ENCODE measurements around the gene WNT2B. TPM values are rescaled to one million over a fixed set of nuclear protein-coding genes. Genes with fewer than 3 reads are reported as not detected.
"Not testable (repeated sequence)": the region's sequence is repeated elsewhere in the genome, so short reads cannot be mapped to it uniquely, and the experiment has no call there.

Gene WNT2B
- total RNA-seq, 3 donors from 2014 or later = 6.6 to 7.1 (median 6.7) TPM

DNA sequence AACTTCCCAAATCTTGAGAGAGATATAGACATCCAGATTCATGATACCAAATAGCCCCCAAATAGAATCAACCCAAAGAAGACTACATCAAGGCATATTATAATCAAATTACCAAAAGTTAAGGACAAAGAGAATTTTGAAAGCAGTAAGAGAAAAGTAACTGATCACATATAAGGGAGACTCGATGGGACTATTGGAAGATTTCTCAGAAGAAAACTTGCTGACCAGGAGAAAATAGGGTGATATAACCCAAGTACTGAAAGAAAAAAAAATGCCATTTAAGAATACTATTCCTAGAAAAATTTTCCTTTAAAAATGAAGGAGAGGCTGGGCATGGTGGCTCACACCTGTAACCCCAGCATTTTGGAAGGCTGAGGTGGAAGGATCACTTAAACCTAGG, 30.5 kb upstream of the WNT2B start:
- Histone ChIP-seq H3K4me1 (ENCODE audit: low read depth) (no peaks in the 10 kb centered on the region), H3K9me3 (peaks cover 7% of the 10 kb centered on the region), H3K4me3 (no peak overlapping the region), H3K36me3 (ENCODE audit: low read depth) (no peaks in the 10 kb centered on the region)
- no peak for DNase-seq
- intact Hi-C loops (cut with DNase I, micrococcal nuclease) = no loop called here
- ATAC-seq = no peak
- no peak for TF ChIP-seq CTCF (IDR thresholded peaks at IDR 0.05)

GRCh38 chr1:112486063-112486462, 22.7 kb upstream of the WNT2B start:
- DNase-seq; H3K4me1 ChIP-seq (ENCODE audit: low read depth); H3K9me3 ChIP-seq; H3K36me3 ChIP-seq (ENCODE audit: low read depth); intact Hi-C loops (cut with DNase I, micrococcal nuclease); ATAC-seq; H3K4me3 ChIP-seq: not testable (repeated sequence)

- H3K4me1 ChIP-seq (ENCODE audit: low read depth); H3K9me3 ChIP-seq; intact Hi-C loops (cut with DNase I, micrococcal nuclease); H3K4me3 ChIP-seq; H3K36me3 ChIP-seq (ENCODE audit: low read depth); ATAC-seq; DNase-seq: not testable (repeated sequence)
These were observed 21.1 kb upstream of the WNT2B start for GRCh38 chr1:112487686-112488085.

GRCh38 chr1:112488141-112488540, 20.6 kb upstream of the WNT2B start:
- DNase-seq (no peak), ATAC-seq (no peak)
- no peaks in the 10 kb centered on the region for H3K36me3 ChIP-seq (ENCODE audit: low read depth)
- no peaks in the 10 kb centered on the region for H3K9me3 ChIP-seq
- no peak overlapping the region for H3K4me3 ChIP-seq
- H3K4me1 ChIP-seq (ENCODE audit: low read depth) = no peaks in the 10 kb centered on the region
- intact Hi-C loops (cut with DNase I, micrococcal nuclease) = no loop called here
- TF ChIP-seq CTCF (IDR thresholded peaks at IDR 0.05) = no peak

DNA sequence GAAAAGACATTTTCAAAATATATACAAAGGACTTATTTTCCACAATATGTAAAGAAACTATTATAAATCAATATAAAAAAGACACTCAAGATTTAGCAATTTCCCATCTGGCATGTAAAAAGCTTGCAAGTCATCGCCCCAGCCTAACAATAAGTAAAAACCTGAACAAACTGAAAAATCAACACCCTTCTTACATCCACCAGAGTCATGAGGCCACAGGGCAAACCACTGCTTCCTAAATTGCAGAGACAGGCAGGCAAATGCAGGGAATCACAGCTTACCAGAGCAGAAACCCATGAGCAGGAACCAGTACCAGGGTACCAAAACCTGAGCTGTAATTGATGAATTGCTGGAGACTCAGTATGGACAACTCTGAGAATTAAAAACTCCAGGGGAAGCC, 16.7 kb upstream of the WNT2B start:
- Histone ChIP-seq H3K4me1 (ENCODE audit: low read depth) (no peaks in the 10 kb centered on the region), H3K36me3 (ENCODE audit: low read depth) (no peaks in the 10 kb centered on the region), H3K9me3 (no peaks in the 10 kb centered on the region), H3K4me3 (no peak overlapping the region)
- no peak for DNase-seq
- ATAC-seq = no peak
- intact Hi-C loops (cut with DNase I, micrococcal nuclease) = no loop called here
- no peak for TF ChIP-seq CTCF (IDR thresholded peaks at IDR 0.05)

DNA sequence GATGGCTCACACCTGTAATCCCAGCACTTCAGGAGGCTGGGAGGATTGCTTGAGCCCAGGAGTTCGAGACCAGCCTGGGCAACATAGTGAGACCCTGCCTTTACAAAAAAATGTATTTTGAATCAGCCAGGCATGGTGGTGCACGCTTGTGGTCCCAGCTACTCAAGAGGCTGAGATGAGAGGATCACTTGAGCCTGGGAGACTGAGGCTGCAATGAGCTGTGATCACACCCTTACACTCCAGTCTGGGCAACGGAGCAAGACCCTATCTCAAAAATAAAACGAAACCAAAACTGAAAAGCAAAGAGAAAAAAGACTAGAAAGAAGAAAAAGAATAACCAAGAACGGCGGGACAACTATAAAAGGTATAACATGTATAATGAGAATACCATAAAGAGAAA, 15.4 kb upstream of the WNT2B start:
- no peak for TF ChIP-seq CTCF (IDR thresholded peaks at IDR 0.05)
- H3K9me3 ChIP-seq = no peaks in the 10 kb centered on the region
- H3K36me3 ChIP-seq (ENCODE audit: low read depth) = no peaks in the 10 kb centered on the region
- intact Hi-C loops (cut with DNase I, micrococcal nuclease) = no loop called here
- no peaks in the 10 kb centered on the region for H3K4me1 ChIP-seq (ENCODE audit: low read depth)
- no peak overlapping the region for H3K4me3 ChIP-seq
- ATAC-seq = no peak
- DNase-seq = no peak

DNA sequence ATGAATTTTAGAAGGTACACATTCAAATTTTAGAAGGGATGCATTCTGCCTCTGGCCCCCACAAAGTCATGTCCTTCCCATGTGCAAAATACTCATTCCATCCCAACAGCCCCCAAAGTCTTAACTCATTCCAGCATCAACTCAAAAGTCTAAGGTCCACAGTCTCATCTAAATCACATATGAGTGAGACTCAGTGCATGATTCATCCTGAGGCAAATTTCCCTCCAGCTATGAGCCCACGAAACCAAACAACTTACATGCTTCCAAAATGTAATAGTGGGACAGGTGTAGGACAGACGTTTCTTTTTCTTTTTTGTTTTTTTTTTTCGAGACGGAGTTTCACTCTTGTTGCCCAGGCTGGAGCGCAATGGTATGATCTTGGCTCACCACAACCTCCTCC, 12.5 kb upstream of the WNT2B start:
- no peaks in the 10 kb centered on the region for H3K36me3 ChIP-seq (ENCODE audit: low read depth)
- intact Hi-C loops (cut with DNase I, micrococcal nuclease) = no loop called here
- no peak for TF ChIP-seq CTCF (IDR thresholded peaks at IDR 0.05)
- ATAC-seq (no peak), DNase-seq (no peak)
- H3K4me3 ChIP-seq = no peak overlapping the region
- no peaks in the 10 kb centered on the region for H3K9me3 ChIP-seq
- H3K4me1 ChIP-seq (ENCODE audit: low read depth) = no peaks in the 10 kb centered on the region
